Glomerular visceral epithelial cell (primary cell): ENCODE data around the gene HMCES.
"Not testable (repeated sequence)": the region's sequence is repeated elsewhere in the genome, so short reads cannot be mapped to it uniquely, and the experiment has no call there.

ENCODE experiments used
- DNase-seq: peaks from one replicate; pipeline ENCODE4 v3.0.0-alpha.2; 2016; ENCODE audit errors: extremely low spot score

HMCES gene

GRCh38 chr3:129320825-129321487 is 42.3 kb downstream of the HMCES start:
- DNase-seq = no peak

- DNase-seq = no peak
Measured at GRCh38 chr3:129321887-129322286, 43.2 kb downstream of the HMCES start.

GRCh38 chr3:129323651-129324294 is 45.1 kb downstream of the HMCES start:
- no peak for DNase-seq

- DNase-seq = no peak
Measured at GRCh38 chr3:129324855-129325254, 46.2 kb downstream of the HMCES start.

GRCh38 chr3:129325383-129325782 is 46.7 kb downstream of the HMCES start:
- no peak for DNase-seq

- no peak for DNase-seq
Measured at GRCh38 chr3:129326138-129326537, 47.5 kb downstream of the HMCES start.

- DNase-seq = no peak
Measured at GRCh38 chr3:129326595-129326994, 47.9 kb downstream of the HMCES start.

GRCh38 chr3:129327510-129327909 is 48.8 kb downstream of the HMCES start:
- no peak for DNase-seq

GRCh38 chr3:129329858-129330257 is 51.2 kb downstream of the HMCES start:
- no peak for DNase-seq

GRCh38 chr3:129330409-129330808 is 51.7 kb downstream of the HMCES start:
- DNase-seq = no peak

GRCh38 chr3:129333891-129334290 is 55.2 kb downstream of the HMCES start:
- DNase-seq = no peak

GRCh38 chr3:129336093-129336706 is 57.5 kb downstream of the HMCES start:
- DNase-seq = no peak

- DNase-seq = not testable (repeated sequence)
Measured at GRCh38 chr3:129337719-129338118, 59.0 kb downstream of the HMCES start.

- not testable (repeated sequence) for DNase-seq
Measured at GRCh38 chr3:129339186-129339585, 60.5 kb downstream of the HMCES start.

- DNase-seq = not testable (repeated sequence)
Measured at GRCh38 chr3:129339833-129340232, 61.2 kb downstream of the HMCES start.

- no peak for DNase-seq
Measured at GRCh38 chr3:129341331-129342141, 62.9 kb downstream of the HMCES start.

- DNase-seq = peak; percentile 11
Measured at GRCh38 chr3:129343643-129344360, 65.1 kb downstream of the HMCES start.

- no peak for DNase-seq
Measured at GRCh38 chr3:129344540-129345220, 66.0 kb downstream of the HMCES start.

GRCh38 chr3:129345281-129345680 is 66.6 kb downstream of the HMCES start:
- DNase-seq = no peak

- DNase-seq = no peak
Measured at GRCh38 chr3:129345971-129346370, 67.3 kb downstream of the HMCES start.
